Thyroid gland (tissue), 4 donors: ENCODE results near the gene MSX1.

Source experiments
- POLR2A ChIP-seq, 2 donors: fragments of 450-650 bp; IDR thresholded peaks; one replicate each; pipeline ENCODE4 v1.6.1; 2017; ENCODE audit warnings: antibody characterized with exemption in 2 of 2, mild to moderate bottlenecking in 2 of 2, moderate library complexity in 1 of 2
- TF ChIP-seq, protein P1 (sequence below), 6 experiments: fragments of 200-600 bp in 3 of 6; fragments of 450-650 bp in 3 of 6; sonication (generic) in 3 of 6; IDR thresholded peaks; one replicate each; pipeline ENCODE4 v1.5.1; 2016 to 2019; ENCODE audit warnings: antibody characterized with exemption in 6 of 6, mild to moderate bottlenecking in 2 of 6, inconsistent platforms in 1 of 6, moderate library complexity in 1 of 6

DNA sequence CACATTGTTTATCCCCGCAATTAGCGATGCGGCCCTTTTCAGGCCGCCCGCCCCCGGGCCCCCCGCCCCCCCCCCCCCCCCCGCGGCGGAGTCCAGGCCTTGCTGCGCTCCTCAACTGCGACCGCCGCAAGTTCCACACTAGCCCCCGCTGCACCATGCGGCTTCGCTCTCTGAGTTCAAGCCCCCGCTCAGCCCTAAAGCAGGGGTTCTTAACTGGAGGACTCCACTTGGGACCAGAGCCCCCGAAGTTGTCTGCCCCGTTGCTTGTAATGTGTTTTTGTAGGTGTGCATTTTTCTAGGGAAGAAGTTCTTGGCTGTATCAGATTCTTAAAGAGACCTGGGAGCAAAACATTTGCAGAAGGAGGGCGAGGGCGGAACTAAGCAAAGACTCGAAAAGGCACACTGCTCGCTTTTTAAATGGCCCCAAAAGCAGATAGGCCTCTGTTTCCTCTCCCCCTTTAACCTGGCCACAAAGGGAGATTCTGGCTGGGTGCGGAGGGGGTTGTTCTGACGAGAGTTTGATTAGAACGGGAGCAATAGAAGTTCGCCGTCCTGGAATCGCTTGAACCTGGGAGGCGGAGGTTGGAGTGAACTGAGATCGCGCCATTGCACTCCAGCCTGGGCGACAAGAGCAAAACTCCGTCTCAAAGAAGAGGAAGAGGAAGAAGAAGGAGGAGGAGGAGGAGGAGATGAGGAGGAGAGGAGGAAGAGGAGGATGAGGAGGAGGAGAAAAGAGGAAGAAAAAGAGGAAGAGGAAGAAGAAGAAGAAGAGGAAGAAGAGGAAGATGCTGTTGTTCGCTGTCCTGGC is 2.3 kb upstream of the MSX1 start:
- TF ChIP-seq POLR2A (IDR thresholded peaks at IDR 0.05) = no peak
- TF ChIP-seq, protein P1, sequence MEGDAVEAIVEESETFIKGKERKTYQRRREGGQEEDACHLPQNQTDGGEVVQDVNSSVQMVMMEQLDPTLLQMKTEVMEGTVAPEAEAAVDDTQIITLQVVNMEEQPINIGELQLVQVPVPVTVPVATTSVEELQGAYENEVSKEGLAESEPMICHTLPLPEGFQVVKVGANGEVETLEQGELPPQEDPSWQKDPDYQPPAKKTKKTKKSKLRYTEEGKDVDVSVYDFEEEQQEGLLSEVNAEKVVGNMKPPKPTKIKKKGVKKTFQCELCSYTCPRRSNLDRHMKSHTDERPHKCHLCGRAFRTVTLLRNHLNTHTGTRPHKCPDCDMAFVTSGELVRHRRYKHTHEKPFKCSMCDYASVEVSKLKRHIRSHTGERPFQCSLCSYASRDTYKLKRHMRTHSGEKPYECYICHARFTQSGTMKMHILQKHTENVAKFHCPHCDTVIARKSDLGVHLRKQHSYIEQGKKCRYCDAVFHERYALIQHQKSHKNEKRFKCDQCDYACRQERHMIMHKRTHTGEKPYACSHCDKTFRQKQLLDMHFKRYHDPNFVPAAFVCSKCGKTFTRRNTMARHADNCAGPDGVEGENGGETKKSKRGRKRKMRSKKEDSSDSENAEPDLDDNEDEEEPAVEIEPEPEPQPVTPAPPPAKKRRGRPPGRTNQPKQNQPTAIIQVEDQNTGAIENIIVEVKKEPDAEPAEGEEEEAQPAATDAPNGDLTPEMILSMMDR (IDR thresholded peaks at IDR 0.05) = no peak
